ENCODE data around the gene ICA1.

Gene ICA1

DNA sequence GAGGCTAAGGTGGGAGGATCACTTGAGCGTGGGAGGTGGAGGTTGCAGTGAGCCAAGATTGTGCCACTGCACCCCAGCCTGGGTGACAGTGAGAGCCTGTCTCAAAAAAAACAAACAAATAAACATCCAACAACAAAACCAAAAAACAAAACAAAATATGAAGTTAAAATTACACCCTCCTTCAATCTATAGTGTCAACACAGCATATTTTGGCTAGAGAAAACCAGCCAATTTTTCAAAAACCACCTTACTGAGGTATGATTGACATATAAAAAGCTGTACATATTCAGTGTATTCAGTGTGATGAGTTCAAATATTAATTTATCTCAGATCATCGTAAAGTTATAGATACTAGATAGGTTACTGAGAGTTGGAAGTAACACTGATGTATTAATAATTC, 102.4 kb downstream of the ICA1 start:
- TF ChIP-seq CTCF (conservative IDR thresholded peaks at IDR 0.05; ENCODE audit: control insufficient read depth, insufficient read depth, low read depth, low read length): no peak
- DNase-seq (ENCODE audit: low read depth): no peak
- H3K4me3 ChIP-seq (ENCODE audit: control insufficient read depth, low read depth, low read length): no peak overlapping the region

DNA sequence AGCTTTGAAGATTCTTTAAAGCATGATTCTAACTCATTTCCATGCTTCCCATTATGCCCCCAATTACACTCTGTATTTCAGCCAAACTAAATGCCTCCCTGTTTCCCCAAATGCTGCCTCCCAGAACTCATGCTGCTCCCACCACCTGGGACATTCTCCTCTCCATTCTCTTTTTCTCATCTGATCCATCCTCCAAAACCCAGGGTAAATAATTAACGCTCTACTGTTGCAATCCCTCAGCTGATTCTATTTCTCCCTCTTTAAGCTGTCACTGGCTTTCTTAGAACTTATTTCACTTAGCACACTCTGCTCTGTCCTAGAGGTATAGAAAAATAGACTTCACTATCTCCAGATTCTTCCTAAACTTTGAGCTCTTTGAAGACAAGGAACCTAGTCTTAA, 104.7 kb downstream of the ICA1 start:
- no peak for TF ChIP-seq CTCF (conservative IDR thresholded peaks at IDR 0.05; ENCODE audit: control insufficient read depth, insufficient read depth, low read depth, low read length)
- no peak overlapping the region for H3K4me3 ChIP-seq (ENCODE audit: control insufficient read depth, low read depth, low read length)
- no peak for DNase-seq (ENCODE audit: low read depth)

DNA sequence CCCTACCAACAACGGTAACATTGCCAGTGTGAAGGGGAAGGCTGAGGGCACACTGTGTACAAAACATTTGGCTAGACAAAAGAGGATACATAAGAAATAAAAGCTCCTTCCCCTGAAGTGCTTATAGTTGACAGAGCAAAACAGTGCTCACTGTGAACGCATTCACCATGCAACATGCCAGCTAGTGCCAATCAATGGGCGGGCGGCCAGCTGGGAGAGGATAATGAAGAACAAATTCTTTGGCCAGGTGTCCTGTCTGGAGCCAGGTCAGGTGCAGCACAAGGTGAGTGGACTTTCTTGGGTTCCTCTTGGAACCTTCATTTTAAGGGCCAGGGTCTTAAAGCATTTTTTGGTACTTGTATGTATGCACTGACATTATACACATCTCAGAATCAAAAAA, 106.1 kb downstream of the ICA1 start:
- no peak for TF ChIP-seq CTCF (conservative IDR thresholded peaks at IDR 0.05; ENCODE audit: control insufficient read depth, insufficient read depth, low read depth, low read length)
- no peak overlapping the region for H3K4me3 ChIP-seq (ENCODE audit: control insufficient read depth, low read depth, low read length)
- DNase-seq (ENCODE audit: low read depth): no peak

DNA sequence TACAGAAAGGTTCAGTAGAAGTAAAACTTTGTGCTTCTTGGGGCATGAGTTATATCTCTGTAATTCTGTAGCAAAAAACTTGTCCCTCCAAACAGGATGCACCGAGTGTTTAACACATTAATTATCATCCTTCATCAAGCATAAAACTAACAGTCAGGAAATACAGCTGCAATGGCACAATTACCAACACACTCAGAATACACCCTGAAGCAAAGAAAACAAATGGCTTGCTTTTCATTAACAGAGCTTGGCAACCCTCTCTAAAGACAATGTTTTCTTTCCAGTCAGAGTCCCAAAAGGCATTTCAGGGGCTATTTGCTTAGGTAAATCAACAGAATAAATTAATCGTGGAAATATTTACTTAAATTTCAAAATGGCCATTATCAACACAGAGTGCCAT, 107.7 kb downstream of the ICA1 start:
- no peak overlapping the region for H3K4me3 ChIP-seq (ENCODE audit: control insufficient read depth, low read depth, low read length)
- no peak for DNase-seq (ENCODE audit: low read depth)
- TF ChIP-seq CTCF (conservative IDR thresholded peaks at IDR 0.05; ENCODE audit: control insufficient read depth, insufficient read depth, low read depth, low read length): no peak

DNA sequence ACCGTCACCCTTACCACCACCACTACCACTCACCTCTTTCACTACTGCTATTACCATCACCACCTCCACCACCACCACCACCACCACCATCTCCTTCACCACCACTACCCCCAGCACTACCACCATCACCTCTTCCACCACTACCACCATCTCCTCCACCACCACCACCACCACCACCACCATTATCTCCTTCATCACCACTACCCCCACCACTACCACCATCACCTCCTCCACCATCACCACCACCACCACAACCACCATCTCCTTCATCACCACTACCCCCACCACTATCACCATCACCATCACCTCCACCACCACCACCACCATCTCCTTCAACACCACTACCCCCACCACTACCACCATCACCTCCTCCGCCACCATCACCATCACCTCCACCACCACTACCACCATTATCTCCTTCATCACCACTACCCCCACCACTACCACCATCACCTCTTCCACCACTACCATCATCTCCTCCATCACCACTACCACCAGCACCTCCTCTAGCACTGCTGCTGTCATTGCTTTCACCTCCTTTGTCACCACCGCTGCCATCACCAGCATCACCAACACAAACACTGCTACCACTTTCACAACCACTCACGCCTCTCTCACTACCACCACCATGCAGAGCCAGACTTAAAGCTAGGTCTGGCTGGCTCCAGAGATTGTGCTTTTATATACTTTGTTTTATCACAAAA, 109.3 kb downstream of the ICA1 start:
- H3K4me3 ChIP-seq (ENCODE audit: control insufficient read depth, low read depth, low read length): no peak overlapping the region
- no peak for DNase-seq (ENCODE audit: low read depth)
- TF ChIP-seq CTCF (conservative IDR thresholded peaks at IDR 0.05; ENCODE audit: control insufficient read depth, insufficient read depth, low read depth, low read length): no peak

- H3K4me3 ChIP-seq (ENCODE audit: control insufficient read depth, low read depth, low read length): no peak overlapping the region
- DNase-seq (ENCODE audit: low read depth): no peak
- TF ChIP-seq CTCF (conservative IDR thresholded peaks at IDR 0.05; ENCODE audit: control insufficient read depth, insufficient read depth, low read depth, low read length): no peak
Observed at GRCh38 chr7:8151161-8151725, 110.7 kb downstream of the ICA1 start.
